GM10248 (cell line): ENCODE results near the gene PHRF1.

Source experiments
- CTCF ChIA-PET: fragments of 300-600 bp; sonication (Branson Sonifier 250); formaldehyde crosslinking; extraction: SDS; loops from one replicate; lab custom pipeline; 2021; ENCODE audit warnings: antibody characterized with exemption; lab: Yijun Ruan, JAX
- POLR2A ChIA-PET: fragments of 350-650 bp; sonication (Branson Sonifier 250); formaldehyde crosslinking; extraction: SDS; loops from one replicate; lab custom pipeline; 2020; ENCODE audit warnings: antibody characterized with exemption; lab: Yijun Ruan, JAX
- DNase-seq: peaks from one replicate; pipeline ENCODE4 v3.0.0; 2012; ENCODE audit errors: extremely low spot score
- TF ChIP-seq, protein P1 (sequence below): IDR thresholded peaks from 2 replicates; pipeline ENCODE4 v1.5.1; 2012; ENCODE audit warnings: mild to moderate bottlenecking, low read depth; ENCODE audit errors: extremely low read depth, missing control alignments, control extremely low read depth

The PHRF1 gene

DNA sequence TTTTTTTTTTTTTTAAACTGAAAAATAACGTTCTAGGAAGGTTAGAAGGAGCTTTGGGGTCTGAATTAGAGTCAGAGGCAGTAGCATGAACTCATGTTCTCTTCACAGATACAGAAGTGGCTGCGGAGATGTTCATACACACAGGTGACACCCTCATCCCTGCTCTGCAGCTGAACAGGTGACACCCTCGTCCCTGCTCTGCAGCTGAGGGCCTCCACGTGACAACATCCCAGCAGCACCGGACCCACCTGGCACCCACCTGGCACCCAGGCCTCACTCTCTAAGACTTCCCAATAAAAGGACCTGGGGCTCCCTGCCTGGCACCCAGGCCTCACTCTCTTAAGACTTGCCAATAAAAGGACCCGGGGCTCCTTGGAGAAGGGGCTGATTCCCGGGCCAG is 80.6 kb downstream of the PHRF1 start:
- ChIA-PET POLR2A (no interaction called here), CTCF (no interaction called here)
- no peak for DNase-seq
- TF ChIP-seq, protein P1, sequence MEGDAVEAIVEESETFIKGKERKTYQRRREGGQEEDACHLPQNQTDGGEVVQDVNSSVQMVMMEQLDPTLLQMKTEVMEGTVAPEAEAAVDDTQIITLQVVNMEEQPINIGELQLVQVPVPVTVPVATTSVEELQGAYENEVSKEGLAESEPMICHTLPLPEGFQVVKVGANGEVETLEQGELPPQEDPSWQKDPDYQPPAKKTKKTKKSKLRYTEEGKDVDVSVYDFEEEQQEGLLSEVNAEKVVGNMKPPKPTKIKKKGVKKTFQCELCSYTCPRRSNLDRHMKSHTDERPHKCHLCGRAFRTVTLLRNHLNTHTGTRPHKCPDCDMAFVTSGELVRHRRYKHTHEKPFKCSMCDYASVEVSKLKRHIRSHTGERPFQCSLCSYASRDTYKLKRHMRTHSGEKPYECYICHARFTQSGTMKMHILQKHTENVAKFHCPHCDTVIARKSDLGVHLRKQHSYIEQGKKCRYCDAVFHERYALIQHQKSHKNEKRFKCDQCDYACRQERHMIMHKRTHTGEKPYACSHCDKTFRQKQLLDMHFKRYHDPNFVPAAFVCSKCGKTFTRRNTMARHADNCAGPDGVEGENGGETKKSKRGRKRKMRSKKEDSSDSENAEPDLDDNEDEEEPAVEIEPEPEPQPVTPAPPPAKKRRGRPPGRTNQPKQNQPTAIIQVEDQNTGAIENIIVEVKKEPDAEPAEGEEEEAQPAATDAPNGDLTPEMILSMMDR, result no peak

- TF ChIP-seq, protein P1, result no peak
- ChIA-PET CTCF (interaction anchor here (1.3 to 1.4 kb wide), 2 partner anchors 10 to 16 kb away, joined by 3 to 4 read pairs; no protein-coding TSS in a partner anchor), POLR2A (no interaction called here)
- DNase-seq, result no peak
Observed at GRCh38 chr11:657691-658126, 81.4 kb downstream of the PHRF1 start.

- ChIA-PET CTCF (interaction anchor here (1.4 kb wide), 1 partner anchor 65 kb away, joined by 4 read pairs; no protein-coding TSS in a partner anchor), POLR2A (interaction anchor here (0.6 kb wide), 1 partner anchor 175 kb away, joined by 5 read pairs; no protein-coding TSS in a partner anchor)
- DNase-seq, result no peak
- TF ChIP-seq, protein P1, result no peak
Observed at GRCh38 chr11:659532-660085, 83.3 kb downstream of the PHRF1 start.

- no peak for DNase-seq
- POLR2A ChIA-PET, result no interaction called here
- TF ChIP-seq, protein P1, result no peak
- CTCF ChIA-PET, result interaction anchor here (1.0 to 3.5 kb wide), 6 partner anchors 12 to 66 kb away, joined by 3 to 15 read pairs (median 4); no protein-coding TSS in a partner anchor
Observed at GRCh38 chr11:660281-660680, 84.0 kb downstream of the PHRF1 start.

DNA sequence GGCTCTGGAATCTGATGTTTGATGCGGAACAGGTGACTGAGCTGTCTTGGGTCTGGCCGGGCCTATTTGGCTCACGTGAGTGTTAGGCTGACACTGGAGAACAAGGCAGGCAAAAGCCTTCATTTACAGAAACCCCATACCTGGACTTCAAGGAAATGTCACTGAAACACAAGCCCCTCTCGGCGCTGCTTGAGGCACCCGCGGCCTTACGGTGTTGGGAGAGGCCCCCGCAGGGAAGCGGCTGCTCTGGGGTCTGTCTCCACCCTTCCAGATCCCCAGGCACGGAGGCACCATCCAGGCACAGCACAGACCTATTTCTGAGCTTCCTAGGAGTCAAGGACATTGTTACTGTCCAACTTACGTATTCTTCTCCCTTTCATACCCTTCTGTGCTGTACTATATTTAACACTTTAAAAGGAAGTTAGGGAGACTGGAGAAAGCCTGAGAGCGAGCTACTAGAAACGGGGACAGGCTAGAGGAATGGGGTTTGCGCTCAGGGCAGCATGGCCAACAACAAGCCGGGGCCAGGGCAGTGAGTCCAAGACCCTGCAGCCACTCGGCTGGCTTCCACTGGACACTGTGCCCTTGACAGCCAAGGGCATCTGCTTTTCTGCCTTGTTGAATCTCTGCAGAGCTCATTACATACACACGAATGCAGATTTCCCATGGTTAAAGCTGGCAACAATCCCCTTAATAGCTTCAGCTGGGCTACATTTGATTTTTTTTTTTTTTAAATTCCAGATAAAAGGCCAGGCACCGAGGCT is 84.6 kb downstream of the PHRF1 start:
- CTCF ChIA-PET, result interaction anchor here (1.0 to 3.5 kb wide), 8 partner anchors 9 to 66 kb away, joined by 3 to 15 read pairs (median 3); no protein-coding TSS in a partner anchor
- no peak for DNase-seq
- POLR2A ChIA-PET, result no interaction called here
- TF ChIP-seq, protein P1, result no peak
